NCI-H226 (cell line): ENCODE results near the gene GPS1.

Experiments
- DNase-seq: peaks from one replicate; pipeline ENCODE4 v3.0.0-alpha.2; 2015

GPS1 gene

DNA sequence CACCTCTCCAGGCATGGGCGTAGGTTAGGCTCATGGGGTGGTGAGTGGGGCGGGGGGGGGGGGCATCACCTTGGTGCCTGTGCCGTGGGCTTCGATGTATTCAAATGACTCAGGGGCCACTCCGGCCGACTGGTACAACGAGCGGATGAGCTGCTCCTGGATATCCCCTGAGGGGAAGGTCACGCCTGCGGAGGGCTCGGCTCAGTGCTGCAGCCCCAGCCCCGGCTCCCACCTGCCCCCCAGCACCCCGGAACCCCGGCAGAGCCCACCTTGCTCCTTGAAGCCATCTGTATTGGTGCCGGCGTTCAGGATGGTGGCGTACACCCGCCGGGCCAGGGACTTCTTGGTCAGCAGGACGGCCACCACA is 40.9 kb downstream of the GPS1 start:
- no peak for DNase-seq

DNA sequence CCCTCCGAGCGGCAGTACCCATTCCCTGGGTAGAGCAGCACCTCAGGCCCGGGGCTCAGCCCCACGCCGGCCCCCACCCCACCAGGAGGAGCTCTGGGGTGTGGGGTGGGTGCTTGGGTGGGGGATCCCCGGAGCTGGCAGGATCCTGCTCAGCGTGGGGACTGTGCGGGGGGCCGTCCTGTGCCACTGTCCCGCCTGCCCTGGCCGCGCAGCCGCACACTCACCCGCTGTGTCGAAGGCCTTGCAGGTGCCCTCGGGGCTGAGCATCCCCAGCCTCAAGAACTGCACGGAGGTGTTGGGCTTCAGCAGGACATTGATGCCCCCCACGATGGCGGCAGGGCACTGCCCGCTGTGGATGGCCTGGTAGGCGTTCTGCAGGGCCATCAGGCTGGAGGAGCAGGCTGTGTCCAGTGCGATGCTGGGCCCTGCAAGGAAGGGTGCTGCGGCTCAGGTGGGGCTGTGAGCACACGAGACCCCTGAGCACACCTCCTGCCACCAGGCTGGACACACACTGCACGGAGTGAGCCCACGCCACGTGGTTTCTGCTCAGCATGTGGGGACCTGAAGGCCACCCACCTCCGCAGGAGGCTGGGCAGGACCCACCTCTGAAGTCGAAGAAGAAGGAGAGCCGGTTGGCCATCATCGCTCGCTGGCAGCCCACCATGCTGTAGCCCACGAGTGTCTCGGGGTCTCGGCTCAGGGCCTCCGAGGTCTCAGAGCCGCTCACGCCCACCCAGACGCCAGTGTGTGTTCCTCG is 41.5 kb downstream of the GPS1 start:
- no peak for DNase-seq

DNA sequence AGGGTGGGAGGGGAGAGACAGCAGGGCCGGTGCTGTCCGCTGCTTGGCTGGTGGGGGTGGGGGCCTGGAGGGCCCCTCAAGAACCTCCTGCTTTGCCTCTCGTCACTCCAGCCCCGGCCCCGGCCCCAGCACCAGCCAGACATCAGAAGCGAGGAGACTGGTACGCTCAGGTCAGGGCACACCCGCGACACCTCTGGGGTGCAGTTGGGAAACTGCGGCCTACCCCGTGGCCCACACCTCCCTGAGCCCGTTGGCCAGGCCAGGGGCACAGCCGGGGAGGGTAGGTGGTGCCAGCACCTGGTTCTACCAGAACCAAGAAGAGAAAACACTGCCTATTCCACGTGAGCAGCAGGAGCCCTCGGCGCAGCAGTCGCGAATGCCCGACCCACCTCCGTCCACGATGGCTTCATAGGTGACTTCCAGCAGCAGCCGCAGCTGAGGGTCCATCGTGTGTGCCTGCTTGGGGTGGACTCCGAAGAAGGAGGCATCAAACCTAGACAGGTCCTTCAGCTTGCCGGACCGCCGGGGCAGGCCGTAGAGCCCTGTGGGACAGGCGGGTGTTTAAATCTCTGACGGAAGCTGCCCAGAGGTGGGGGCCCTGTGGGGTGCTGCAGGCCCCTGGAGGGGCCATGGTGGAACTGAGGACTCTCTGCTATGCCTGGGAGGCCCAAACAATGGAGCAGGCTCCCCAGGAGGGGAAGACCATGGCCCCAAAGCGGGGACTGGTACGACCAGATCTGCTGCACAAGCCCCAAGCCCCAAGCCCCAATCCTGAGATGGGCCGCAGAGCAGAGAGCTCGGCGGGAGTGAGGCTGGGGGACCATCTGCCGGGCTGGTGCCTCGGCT is 43.5 kb downstream of the GPS1 start:
- no peak for DNase-seq

DNA sequence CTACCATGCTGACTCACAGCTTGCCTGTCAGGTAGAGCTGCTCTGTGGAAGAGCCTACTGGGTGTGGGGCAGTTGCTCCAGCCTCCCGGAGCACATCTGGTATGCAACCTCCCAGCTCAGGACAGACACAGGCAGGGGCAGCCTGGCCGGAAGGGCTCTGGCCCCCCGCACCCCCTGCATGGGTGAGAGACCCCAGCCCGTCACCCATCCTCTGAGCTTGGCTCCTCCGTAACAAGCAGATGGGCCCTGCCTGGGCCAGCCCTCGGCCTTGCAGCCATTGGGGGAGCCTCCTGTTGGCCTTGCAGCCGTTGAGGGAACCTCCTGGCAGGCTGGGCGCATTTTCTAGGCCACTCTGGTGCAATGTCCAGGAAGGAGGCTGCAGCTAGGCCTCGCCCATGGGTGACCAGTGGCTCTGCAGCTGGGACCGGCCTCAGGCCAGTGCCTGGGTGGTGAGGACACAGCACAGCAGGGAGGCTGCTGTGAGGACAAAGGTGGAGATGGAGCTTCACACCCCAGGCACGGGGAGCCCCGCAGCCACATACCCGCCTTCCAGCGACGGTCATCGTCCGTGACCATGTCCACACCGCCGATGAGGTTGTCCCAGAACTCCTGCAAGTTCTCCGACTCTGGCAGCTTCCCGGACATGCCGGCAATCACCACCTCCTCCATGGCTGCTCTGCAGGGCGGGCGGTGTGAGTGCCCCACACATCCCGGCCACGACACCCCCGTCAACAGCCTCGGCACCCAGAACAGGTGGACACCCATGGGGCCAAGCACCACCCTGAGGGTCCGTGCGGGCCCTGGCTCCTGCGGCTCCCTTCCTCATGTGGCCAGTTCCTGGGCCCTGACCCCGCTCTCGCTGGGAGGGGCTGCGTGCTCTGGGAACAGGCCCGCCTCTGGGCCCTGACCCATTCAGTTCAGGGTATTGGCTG is 44.3 kb downstream of the GPS1 start:
- no peak for DNase-seq

DNA sequence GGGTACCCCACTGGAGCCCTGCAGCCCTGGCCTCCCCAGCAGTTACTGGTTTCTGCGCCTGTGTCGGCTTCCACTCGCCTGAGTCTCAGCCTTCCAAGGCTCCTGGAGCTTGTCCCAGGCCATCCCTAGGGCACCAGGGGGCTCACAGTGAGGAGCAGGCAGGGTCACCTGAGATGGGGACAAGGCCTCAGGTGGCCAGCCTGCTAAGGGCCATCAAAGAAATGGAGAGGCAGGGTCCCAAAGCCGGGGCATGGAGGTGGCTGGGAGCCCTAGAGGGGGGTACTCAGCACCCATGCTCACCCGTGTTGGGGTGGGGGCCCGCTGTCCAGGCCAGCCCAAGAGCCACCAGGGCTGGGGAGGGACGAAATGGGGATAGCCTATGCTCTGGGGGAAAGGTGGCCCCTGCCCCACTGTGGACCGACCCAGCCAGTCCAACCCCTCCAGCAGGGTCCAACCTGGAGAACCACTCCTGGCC is 45.0 kb downstream of the GPS1 start:
- no peak for DNase-seq

DNA sequence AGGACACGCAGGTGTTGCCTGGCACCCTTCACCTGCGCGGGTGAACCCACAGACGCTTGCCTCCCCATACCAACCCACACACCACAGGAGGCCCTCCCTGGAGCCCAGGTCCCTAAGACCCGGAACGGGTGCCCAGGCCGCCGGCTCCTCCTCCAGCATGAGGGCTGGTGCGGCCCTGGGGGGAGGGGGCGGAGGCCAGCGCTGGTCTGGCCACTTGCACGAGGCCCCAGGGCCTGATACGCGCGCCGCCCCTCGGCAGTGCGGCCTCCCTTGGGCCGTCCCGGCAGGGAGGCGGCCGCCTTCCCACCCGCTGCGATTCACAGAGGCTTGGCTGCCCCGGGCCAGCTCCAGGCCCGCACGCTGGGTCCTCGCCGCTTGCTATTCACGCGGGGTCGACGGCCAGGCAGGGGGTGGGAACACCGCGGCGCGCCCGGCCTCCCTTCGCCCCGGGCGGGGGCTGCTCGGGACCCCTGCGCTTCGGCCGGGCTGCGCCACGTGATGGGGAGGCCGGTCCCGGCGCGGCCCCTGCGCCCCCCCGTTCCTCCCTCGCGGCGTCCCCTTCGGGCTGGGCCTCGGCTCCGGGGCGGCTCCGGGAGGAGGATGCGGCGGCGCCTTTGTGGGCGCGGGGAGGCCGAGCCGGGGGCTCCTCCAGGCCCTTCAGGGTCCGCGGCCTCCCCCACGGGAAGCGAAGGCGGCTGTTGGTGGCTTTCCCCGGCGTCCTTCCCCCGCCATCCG is 45.7 kb downstream of the GPS1 start:
- DNase-seq = peak; percentile 53

DNA sequence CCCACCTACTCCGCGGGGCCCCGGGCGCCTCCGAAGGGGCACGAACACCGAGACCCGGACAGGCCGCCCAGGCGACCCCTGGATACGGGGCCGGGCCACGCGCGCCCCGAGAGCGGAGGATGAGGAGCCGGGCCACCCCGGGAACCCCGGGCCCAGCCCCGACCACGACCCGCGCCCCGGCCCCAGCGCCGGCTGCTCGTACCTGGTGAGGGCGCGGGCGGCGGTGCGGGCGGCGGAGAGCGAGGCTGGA is 46.1 kb downstream of the GPS1 start:
- DNase-seq = no peak

DNA sequence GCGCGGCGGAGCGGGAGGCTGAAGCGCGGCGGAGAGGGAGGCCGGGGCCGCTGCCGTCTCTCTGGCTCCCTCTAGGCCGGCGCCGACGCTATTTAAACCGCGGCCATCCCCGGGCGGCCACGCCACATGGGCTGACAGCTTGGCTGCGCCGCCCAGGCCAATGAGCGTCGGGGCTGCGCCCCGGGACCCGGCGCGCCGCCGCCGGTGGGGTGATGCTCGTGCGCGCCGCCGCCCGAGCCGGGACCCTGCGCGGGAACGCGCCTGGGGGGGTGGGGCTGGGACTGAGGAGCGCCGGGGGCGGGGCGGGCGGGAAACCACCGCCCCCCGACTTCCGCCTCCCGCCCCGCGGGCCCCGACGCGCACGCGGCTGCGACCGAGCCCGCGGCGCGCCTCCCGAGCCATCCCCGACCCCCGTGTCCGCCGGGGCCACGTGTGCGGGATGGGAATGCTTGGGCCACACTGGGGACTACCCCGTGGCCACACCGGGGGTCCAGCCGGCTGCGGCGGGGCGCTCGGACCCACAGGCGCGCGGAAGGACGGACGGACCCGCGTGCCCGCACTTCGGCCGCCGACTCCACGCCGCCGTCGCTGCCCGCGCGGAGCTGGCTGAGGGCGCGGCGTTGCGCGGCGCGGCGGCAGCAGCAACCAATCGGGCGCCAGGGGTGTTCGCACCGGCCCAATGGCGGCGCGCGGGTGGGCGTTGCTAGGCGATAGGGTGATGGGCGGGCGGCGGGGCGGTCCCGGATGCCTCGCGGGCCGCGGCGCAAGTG is 46.7 kb downstream of the GPS1 start, which contains the start of gene FASN:
TSS of gene FASN (minus strand) at position 68 of the 770 bp plus-strand sequence. CDS start 1,791 bp downstream, outside the sequence.
- DNase-seq = peak; percentile 95

DNA sequence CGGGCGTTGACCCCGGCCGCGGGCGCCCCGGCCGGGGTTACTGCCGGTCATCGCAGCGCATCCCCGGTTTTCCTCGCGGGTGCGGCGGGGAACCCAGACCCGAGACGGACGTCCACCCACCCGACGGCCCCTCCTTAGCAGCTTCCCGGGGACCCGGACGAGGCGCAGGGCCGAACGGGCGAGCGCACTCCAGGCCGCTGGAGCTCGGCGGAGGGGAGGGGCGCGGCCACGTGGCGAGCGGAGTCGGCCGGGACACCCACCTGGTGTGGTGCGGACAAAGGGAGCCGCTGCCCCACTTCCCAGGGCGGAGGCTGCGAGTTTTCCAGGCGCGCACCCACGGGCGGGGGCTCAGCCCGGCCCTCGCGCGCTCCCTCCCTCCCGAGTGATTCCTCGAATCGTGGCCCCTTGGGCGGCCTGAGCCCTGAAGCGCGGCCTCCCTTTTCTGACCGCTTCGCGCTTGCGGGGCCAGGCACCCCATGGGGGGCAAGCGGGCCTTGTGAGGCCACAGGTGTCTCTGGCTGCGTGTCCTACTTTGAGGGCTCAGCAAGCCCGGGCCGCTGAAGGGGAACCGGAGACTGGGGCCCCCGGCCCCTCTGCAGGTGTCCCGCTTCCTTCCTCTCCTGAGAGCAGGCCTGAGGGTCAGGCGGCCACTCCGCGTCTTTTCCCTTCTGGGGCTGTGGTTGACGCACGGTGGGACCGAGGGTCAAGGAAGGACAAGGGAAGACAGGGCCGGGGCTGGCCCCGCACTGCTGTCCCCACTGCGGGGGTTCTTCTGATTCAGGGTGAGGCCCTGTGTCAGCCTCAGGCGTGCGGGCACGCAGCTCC is 47.5 kb downstream of the GPS1 start:
- no peak for DNase-seq

DNA sequence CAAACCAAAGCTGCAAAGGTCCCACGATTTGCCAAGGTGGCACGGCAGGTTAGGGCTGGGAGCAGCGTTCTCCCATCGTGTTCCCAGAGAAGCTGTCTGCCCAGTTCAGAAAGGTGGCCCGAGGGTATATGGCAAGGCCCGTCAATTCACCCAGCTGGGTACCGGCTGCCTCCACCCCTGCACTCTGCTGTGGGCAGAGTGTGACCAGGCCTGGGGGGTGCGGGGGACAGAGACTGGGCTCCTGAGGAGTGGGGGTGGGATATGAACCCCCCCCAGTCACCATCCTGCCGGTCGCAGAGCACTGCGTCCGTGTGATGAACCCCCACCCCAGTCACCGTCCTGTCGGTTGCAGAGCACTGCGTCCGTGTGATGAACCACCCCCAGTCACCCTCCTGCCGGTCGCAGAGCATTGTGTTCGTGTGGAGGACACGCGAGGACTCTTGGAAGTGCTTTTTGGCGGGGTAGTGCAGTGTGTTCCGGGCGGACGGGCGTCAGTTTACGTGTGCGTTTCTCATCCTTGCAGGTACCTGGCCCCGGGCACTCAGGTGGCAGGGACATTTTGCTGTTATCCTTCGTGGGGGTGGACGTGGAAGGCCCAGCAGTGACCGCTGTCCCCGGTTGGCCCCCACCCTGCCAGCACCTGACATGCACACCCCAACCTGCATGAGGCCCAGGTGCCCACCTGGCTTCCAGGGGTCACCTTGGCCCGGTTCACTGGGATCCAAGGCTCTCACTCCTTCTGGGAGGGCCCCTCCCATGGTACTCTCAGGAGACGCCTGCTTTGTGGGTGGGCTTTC is 49.0 kb downstream of the GPS1 start:
- DNase-seq = no peak

DNA sequence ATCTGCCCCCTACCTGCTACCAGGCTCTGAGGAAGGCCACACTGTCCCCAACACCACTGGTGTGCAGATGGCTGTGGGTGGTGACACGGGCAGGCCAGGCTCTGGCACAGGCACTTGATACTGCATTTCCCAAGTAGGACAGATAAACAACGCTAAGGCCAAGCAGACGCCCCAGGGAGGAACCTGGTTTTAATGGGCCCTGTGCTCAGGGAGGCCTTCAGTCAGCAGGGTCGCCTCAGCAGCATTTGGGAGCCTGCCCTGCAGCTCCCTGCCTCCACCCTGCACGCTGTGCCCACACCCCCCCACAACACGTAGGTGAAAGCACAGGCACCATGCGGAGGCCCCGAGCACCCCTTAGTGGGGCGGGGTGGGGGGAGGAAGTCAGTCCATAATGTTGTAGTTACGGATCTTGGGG is 49.6 kb downstream of the GPS1 start:
- DNase-seq = no peak

DNA sequence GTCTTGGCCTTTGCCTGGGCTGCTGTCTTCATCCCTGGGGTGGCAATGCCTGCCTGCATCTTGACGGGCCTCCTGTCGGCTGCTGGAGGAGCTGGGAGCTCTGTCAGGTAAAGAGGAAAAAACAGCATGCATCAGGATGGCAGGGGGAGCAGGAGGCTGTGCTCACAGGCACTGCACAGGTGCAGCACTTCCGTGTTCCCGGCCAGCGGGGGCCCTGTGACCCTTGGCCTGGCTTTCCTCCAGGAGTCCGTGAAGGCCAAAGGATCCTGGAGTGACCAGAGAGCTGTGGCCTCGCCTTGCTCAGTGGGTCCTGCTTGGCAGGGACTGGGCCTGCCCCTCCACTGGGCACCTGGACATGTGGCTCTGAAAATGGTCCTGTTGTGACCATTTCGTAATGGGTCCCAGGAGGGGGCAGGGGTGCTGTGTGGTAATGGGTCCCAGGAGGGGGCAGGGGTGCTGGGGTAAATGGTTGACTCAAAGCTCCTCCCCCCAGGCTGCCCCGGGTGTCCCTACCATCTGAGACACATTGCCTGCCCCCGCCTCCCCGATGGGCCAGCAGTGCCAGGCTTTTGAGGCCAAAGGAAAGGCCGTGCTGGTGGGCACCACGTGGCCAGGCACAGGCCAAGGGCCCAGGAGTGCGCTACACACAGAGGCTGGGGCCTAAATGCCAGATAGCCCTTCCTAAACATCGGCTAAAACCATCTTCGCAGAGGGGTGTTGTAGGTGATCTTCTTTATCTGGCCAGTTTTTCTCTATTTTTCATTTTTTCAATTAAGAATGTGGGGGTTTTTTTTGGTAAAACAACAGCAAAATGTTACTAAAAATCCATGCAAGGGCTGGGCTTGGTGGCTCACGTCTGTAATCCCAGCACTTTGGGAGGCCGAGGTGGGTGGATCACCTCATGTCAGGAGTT is 50.3 kb downstream of the GPS1 start:
- no peak for DNase-seq

DNA sequence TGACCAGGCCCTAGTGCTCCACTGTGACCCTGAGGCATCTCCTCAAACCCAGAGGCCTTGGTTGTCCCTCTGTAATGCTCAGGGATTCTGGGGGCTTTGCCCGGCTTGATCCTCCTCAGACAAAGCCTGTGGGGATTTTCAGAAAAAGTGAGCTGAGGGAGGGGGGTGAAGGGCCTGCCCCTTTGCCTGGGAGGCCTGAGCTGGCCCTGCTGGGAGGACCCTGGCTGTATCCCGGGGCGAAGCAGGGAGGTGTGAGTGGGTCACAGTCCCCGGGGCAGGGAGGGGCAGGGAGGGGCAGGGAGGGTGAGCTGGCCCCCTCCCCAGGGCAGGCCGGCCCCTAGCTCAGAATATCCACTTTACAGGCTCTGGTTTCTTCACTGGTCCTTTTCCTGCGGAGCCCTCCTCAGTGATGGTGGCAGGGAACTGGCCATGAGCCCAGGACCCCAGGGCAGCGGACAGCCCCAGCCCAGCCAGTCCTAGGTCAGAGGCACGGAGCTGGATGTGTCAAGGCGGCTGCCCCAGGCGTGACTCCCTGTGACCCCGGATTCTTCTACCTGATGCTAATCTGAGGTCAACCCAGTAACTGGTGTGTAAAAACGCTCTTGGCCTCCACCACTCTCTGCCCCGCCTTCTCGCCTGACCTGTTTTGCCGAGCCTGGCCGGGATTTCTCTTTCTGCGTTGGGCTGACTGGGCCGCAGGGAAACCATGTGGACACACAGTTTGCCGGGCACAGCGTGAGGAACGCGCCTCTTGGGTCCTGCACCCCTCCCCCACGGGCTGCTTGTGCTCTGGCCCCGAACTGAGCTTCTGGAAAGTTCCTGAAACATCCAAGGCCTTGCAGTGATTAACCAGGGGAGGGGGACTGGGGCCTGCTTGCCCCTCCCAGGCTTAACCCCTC is 52.1 kb downstream of the GPS1 start:
- DNase-seq = no peak

DNA sequence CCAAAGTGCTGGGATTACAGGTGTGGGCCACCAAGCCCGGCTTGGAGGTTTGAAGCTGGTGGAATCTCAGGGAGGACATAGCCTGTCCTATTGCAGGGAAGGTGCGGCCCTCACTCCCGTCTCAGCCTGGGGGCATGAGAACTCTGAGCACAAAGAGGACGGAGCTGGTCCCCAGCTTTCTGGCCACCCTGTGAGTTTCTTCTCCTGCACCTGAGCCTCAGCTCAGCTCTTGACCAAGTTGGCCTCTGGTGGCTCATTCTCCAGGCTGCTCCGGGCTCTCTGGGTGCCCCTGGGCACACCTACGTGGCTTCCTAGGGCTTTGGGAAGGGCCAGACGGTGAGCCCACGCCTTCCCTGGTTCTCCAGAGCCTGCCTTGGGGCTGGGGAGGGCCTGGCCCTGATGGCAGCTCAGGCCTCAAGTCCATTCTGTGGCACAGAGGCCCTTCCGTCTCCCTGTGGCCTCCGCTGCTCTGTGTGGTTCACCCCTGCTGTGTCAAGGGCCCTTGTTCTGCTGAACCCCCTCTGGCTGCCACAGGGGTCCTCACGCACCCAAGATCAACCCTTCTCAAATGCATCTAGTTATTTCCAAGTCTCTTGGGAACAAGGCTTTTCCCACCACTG is 53.2 kb downstream of the GPS1 start:
- DNase-seq = no peak

DNA sequence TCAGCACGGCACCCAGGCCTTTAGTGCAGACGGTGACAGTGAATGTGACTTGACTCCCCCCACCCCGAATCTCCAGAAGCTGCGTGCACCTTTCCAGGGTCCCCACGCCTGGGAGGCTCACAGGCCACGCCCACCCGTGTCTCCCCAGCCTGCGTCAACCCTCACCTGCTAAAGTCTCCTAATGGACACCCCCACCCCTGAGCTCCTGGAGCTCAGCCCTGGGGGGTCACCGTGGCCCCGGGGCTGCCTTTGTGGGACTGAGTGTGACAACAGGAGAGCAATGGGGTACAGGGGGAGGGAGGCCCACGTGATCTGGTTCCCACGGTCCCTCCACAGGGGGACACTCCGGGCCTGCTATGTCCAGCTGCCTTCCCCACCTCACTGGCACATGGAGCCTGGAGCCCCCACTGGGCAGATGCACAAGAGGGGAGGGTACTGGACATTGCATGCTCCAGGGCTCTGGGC is 53.8 kb downstream of the GPS1 start:
- no peak for DNase-seq

DNA sequence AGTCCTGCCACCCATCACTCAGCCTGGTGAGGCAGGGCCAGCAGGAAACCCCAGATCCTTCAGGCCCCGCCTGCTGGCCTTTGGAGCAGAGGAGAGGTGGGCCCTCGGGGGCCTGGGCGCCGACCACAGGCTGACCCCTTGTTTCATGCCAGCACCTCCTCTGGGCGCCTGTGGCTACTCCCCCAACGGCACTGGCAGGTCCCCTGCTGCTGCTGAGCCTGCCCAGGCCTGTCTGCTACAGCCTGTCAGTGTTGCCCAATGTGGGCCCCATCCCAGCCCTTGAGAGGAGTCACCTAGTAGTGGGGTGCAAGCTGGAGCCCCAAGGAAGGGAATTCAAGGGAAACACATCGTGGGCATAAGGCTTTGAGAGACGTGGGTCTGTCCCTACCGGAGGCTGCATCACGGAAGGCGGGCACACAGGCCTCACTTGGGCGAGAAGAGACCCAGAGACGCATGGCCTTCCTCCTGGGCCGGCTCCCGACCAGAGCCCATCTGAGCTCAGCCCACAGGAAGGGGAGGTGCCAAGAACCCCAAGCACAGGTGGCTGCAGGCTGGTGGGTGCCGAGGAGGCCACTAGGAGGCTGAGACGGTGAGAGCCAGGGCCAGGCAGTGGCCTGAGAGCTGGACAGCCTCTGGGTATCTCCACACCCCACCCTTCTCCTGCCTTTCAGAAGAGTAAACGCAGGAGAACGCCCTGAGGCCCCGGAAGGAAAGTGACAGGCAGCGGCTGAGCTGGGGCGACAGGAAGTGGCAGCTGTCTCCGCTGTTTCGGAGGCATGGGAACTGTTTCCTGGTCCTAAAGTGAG is 54.4 kb downstream of the GPS1 start:
- DNase-seq = peak; percentile 70
